HepG2 (cell line): Measurements from ENCODE around the gene C11orf24. TPM values are rescaled to one million over a fixed set of nuclear protein-coding genes. Genes with fewer than 3 reads are reported as not detected.

ENCODE experiments used
- DMAP1 ChIP-seq: IDR thresholded peaks from 2 replicates; pipeline ENCODE4 v1.6.1; 2016
- FOSL2 ChIP-seq: sonication (generic); formaldehyde crosslinking; IDR thresholded peaks from 2 replicates; pipeline ENCODE4 v1.4.0; 2020; ENCODE audit warnings: missing genetic modification reagents
- GLI4 ChIP-seq: sonication (generic); formaldehyde crosslinking; IDR thresholded peaks from 2 replicates; pipeline ENCODE4 v1.5.1; 2020; ENCODE audit warnings: missing genetic modification reagents, mild to moderate bottlenecking, moderate library complexity, borderline replicate concordance
- HNRNPH1 ChIP-seq: fragments of 200-400 bp; formaldehyde crosslinking; optimal IDR thresholded peaks from 2 replicates; pipeline ENCODE3; 2017; ENCODE audit warnings: mild to moderate bottlenecking, low read depth, low read length
- ISL2 ChIP-seq: sonication (generic); formaldehyde crosslinking; IDR thresholded peaks from 2 replicates; pipeline ENCODE4 v1.5.0; 2020; ENCODE audit warnings: missing genetic modification reagents
- KAT7 ChIP-seq: IDR thresholded peaks from 2 replicates; pipeline ENCODE4 v1.6.1; 2018; ENCODE audit warnings: borderline replicate concordance, missing compliant biosample characterization
- MED1 ChIP-seq: sonication (generic); formaldehyde crosslinking; IDR thresholded peaks from 2 replicates; pipeline ENCODE4 v1.4.0; 2020; ENCODE audit warnings: missing genetic modification reagents
- NCOR1 ChIP-seq: fragments of 200-600 bp; sonication (generic); IDR thresholded peaks from 2 replicates; pipeline ENCODE4 v1.7.0; 2017; ENCODE audit warnings: antibody characterized with exemption, low read length, borderline replicate concordance
- RBM22 ChIP-seq: fragments of 200-400 bp; formaldehyde crosslinking; optimal IDR thresholded peaks from 2 replicates; pipeline ENCODE3; 2017; ENCODE audit warnings: mild to moderate bottlenecking, low read length, moderate library complexity
- SNAI1 ChIP-seq: sonication (generic); formaldehyde crosslinking; IDR thresholded peaks from 2 replicates; pipeline ENCODE4 v1.5.0; 2020; ENCODE audit warnings: mild to moderate bottlenecking, missing genetic modification reagents, borderline replicate concordance
- SP4 ChIP-seq: sonication (generic); formaldehyde crosslinking; IDR thresholded peaks from 2 replicates; pipeline ENCODE4 v1.8.1; 2023; ENCODE audit warnings: mild to moderate bottlenecking, missing genetic modification reagents
- TFAP4 ChIP-seq: sonication (generic); IDR thresholded peaks from 2 replicates; pipeline ENCODE4 v1.6.1; 2016; ENCODE audit warnings: low read depth, borderline replicate concordance
- ZNF12 ChIP-seq: sonication (generic); formaldehyde crosslinking; IDR thresholded peaks from 2 replicates; pipeline ENCODE4 v1.5.0; 2020; ENCODE audit warnings: missing genetic modification reagents
- ZNF121 ChIP-seq: sonication (generic); formaldehyde crosslinking; IDR thresholded peaks from 2 replicates; pipeline ENCODE4 v1.5.0; 2020; ENCODE audit warnings: mild to moderate bottlenecking, missing genetic modification reagents
- ZNF280D ChIP-seq: sonication (generic); formaldehyde crosslinking; IDR thresholded peaks from 2 replicates; pipeline ENCODE4 v1.5.1; 2020; ENCODE audit warnings: mild to moderate bottlenecking, missing genetic modification reagents
- ZNF501 ChIP-seq: sonication (generic); formaldehyde crosslinking; IDR thresholded peaks from 2 replicates; pipeline ENCODE4 v1.5.1; 2020; ENCODE audit warnings: mild to moderate bottlenecking, moderate library complexity, missing genetic modification reagents
- ZNF776 ChIP-seq: sonication (generic); formaldehyde crosslinking; IDR thresholded peaks from 2 replicates; pipeline ENCODE4 v1.4.0; 2020; ENCODE audit warnings: mild to moderate bottlenecking, missing genetic modification reagents
- ZNF788 ChIP-seq: sonication (generic); formaldehyde crosslinking; IDR thresholded peaks from 2 replicates; pipeline ENCODE4 v1.5.0; 2020; ENCODE audit warnings: mild to moderate bottlenecking, missing genetic modification reagents, borderline replicate concordance
- polyA plus RNA-seq, 8 experiments: library from polyadenylated mRNA; depleted of rRNA in 3 of 8; stranded (reverse) in 7 of 8; unstranded in 1 of 8; fragments of >200 nt; fragmentation: Illumina TruSeq in 4 of 8; extraction: Trizol in 4 of 8; gene quantifications; 2 replicates each; pipeline versions ENCODE4 v1.2.1 to v1.2.3, GENCODE V29; 2011 to 2016; ENCODE audit warnings: low read depth in 4 of 8, missing spikeins in 1 of 8, mixed read lengths in 1 of 8; ENCODE audit not compliant: insufficient read depth in 1 of 8
- total RNA-seq, 5 experiments: library from RNA; depleted of rRNA; stranded (reverse); fragments of >200 nt; fragmentation: Illumina TruSeq; extraction: Trizol; gene quantifications; 2 replicates each; pipeline ENCODE4 v1.2.3, GENCODE V29; 2016; ENCODE audit warnings: low read depth in 1 of 5
- TF ChIP-seq, protein P1 (sequence below): sonication (generic); formaldehyde crosslinking; IDR thresholded peaks from 2 replicates; pipeline ENCODE4 v1.4.0; 2020; ENCODE audit warnings: mild to moderate bottlenecking, missing genetic modification reagents
- TF ChIP-seq, protein P2 (sequence below): sonication (generic); formaldehyde crosslinking; IDR thresholded peaks from 2 replicates; pipeline ENCODE4 v1.4.0; 2020; ENCODE audit warnings: missing genetic modification reagents, mild to moderate bottlenecking, borderline replicate concordance

The C11orf24 gene
- total and polyA plus RNA-seq, 2 of the 13 experiments (the other 11 are each of a cell fraction or from before 2014, with no cell fraction given) = 52.9 to 55.5 TPM

- TF ChIP-seq ZNF788 (CRISPR knock-in tag) (no peak), TFAP4 (peak; percentile 50; the same call in 1 of the 2 replicates), ZNF776 (CRISPR knock-in tag) (no peak), RBM22 (no peak), SP4 (CRISPR knock-in tag) (no peak), ZNF280D (CRISPR knock-in tag) (0 out of 2 replicates have a peak, but pooled peaks have one; percentile 20), NCOR1 (peak; percentile 91), FOSL2 (peak; percentile 26; the same call in 1 of the 2 replicates), HNRNPH1 (no peak), DMAP1 (CRISPR knock-in tag) (peak; percentile 67), ZNF12 (CRISPR knock-in tag) (no peak), ISL2 (CRISPR knock-in tag) (no peak), SNAI1 (CRISPR knock-in tag) (no peak), GLI4 (CRISPR knock-in tag) (no peak), ZNF501 (CRISPR knock-in tag) (peak; percentile 48; the same call in 1 of the 2 replicates), MED1 (CRISPR knock-in tag) (peak; percentile 40; the same call in 1 of the 2 replicates), ZNF121 (CRISPR knock-in tag) (peak; percentile 92), KAT7 (CRISPR knock-in tag) (peak; percentile 1; the same call in 1 of the 2 replicates)
- TF ChIP-seq, protein P1, sequence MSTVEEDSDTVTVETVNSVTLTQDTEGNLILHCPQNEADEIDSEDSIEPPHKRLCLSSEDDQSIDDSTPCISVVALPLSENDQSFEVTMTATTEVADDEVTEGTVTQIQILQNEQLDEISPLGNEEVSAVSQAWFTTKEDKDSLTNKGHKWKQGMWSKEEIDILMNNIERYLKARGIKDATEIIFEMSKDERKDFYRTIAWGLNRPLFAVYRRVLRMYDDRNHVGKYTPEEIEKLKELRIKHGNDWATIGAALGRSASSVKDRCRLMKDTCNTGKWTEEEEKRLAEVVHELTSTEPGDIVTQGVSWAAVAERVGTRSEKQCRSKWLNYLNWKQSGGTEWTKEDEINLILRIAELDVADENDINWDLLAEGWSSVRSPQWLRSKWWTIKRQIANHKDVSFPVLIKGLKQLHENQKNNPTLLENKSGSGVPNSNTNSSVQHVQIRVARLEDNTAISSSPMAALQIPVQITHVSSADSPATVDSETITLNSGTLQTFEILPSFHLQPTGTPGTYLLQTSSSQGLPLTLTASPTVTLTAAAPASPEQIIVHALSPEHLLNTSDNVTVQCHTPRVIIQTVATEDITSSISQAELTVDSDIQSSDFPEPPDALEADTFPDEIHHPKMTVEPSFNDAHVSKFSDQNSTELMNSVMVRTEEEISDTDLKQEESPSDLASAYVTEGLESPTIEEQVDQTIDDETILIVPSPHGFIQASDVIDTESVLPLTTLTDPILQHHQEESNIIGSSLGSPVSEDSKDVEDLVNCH = no peak
- TF ChIP-seq, protein P2, sequence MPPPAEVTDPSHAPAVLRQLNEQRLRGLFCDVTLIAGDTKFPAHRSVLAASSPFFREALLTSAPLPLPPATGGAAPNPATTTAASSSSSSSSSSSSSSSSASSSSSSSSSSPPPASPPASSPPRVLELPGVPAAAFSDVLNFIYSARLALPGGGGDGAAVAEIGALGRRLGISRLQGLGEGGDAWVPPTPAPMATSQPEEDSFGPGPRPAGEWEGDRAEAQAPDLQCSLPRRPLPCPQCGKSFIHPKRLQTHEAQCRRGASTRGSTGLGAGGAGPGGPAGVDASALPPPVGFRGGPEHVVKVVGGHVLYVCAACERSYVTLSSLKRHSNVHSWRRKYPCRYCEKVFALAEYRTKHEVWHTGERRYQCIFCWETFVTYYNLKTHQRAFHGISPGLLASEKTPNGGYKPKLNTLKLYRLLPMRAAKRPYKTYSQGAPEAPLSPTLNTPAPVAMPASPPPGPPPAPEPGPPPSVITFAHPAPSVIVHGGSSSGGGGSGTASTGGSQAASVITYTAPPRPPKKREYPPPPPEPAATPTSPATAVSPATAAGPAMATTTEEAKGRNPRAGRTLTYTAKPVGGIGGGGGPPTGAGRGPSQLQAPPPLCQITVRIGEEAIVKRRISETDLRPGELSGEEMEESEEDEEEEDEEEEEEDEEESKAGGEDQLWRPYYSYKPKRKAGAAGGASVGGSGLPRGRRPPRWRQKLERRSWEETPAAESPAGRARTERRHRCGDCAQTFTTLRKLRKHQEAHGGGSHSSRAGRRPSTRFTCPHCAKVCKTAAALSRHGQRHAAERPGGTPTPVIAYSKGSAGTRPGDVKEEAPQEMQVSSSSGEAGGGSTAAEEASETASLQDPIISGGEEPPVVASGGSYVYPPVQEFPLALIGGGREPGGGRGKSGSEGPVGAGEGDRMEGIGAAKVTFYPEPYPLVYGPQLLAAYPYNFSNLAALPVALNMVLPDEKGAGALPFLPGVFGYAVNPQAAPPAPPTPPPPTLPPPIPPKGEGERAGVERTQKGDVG (CRISPR knock-in tag) = no peak
Observed at GRCh38 chr11:68270196-68271022, 1.4 kb downstream of the C11orf24 start (continued).
